PC-9 (cell line): ENCODE results near the gene CELF4.

ENCODE experiments used
- CTCF ChIP-seq: fragments of 200-600 bp; sonication (generic); conservative IDR thresholded peaks from 2 replicates; pipeline ENCODE4 v1.6.1; 2017; ENCODE audit warnings: mixed run types, antibody characterized with exemption, mild to moderate bottlenecking, moderate library complexity
- EZH2 ChIP-seq: fragments of 200-600 bp; sonication (generic); IDR thresholded peaks from 2 replicates; pipeline ENCODE4 v1.8.0; 2017; ENCODE audit warnings: antibody characterized with exemption, low read depth

DNA sequence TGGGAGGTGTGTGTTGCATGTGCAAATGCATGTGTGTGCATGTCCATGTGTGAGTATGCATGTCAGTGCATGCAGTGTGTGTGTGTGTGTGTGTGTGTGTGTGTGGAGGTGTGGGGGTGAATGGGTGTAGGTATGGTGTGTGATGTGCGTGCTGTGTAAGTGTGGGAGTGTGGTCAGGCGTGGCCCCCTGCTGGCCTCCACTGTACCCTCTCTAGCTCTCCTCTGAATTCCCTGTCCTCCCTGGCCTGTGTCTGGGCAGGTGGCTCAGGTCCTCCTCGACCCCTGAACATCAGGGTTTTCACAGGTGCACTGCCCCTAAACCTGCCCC is 230.2 kb downstream of the CELF4 start:
- TF ChIP-seq EZH2 (no peak), CTCF (0 out of 2 replicates have a peak, but pooled peaks have one; percentile 22)
